Stomach (tissue), 9 donors: ENCODE data around the gene LIN7C. TPM values are rescaled to one million over a fixed set of nuclear protein-coding genes. Genes with fewer than 3 reads are reported as not detected.

Experiments used
- DNase-seq, 2 donors: peaks; one replicate each; pipeline versions ENCODE4 v3.0.0 to v3.0.0-alpha.2; 2013 to 2019
- H3K27ac ChIP-seq, 5 donors: fragments of 200-600 bp in 4 of 5; sonication (generic) in 4 of 5; one replicate each; pipeline ENCODE4 v1.5.1; 2013 to 2019; ENCODE audit warnings: mild to moderate bottlenecking in 1 of 5, moderate library complexity in 1 of 5
- H3K27me3 ChIP-seq, 3 donors: fragments of 200-600 bp; sonication (generic); one replicate each; pipeline ENCODE4 v1.5.1; 2017 to 2019; ENCODE audit warnings: mixed run types in 1 of 3
- H3K36me3 ChIP-seq, 4 donors: fragments of 200-600 bp; sonication (generic); 1 replicate in 3 of 4; 2 replicates in 1 of 4; pipeline ENCODE4 v1.5.1; 2016 to 2019
- H3K4me1 ChIP-seq, 4 donors: fragments of 200-600 bp; sonication (generic); one replicate each; pipeline ENCODE4 v1.5.1; 2016 to 2019
- H3K4me3 ChIP-seq, 4 donors: fragments of 200-600 bp; sonication (generic) in 3 of 4; one replicate each; pipeline ENCODE4 v1.5.1; 2016 to 2019; ENCODE audit warnings: mild to moderate bottlenecking in 1 of 4
- H3K9me3 ChIP-seq, 4 donors: fragments of 200-600 bp; sonication (generic); one replicate each; pipeline ENCODE4 v1.5.1; 2016 to 2019
- EP300 ChIP-seq: sonication (generic); formaldehyde crosslinking; IDR thresholded peaks from one replicate; pipeline ENCODE4 v1.6.1; 2017; ENCODE audit warnings: antibody characterized with exemption
- POLR2A ChIP-seq, 4 donors: fragments of 450-650 bp; IDR thresholded peaks; one replicate each; pipeline ENCODE4 v1.6.1; 2016; ENCODE audit warnings: antibody characterized with exemption in 4 of 4, control low read depth in 2 of 4, mild to moderate bottlenecking in 1 of 4, moderate library complexity in 1 of 4
- POLR2AphosphoS5 ChIP-seq, 3 donors: sonication (generic); formaldehyde crosslinking; IDR thresholded peaks; one replicate each; pipeline ENCODE4 v1.6.1; 2016; ENCODE audit warnings: antibody characterized with exemption in 3 of 3
- WGBS, 5 donors: extraction: QIAGEN DNeasy Blood & Tissue Kit in 3 of 5; methylation state at CpG; one replicate each; pipeline versions ENCODE4 v1.1.5 to v1.1.7; 2013 to 2018; 5-methylcytosine and 5-hydroxymethylcytosine counted together
- intact Hi-C: fragments of 100-400 bp; cut with DNase I; formaldehyde crosslinking; loops from one replicate; pipeline ENCODE4 v1.15.1; 2023; ENCODE audit warnings: low total_unique reads
- polyA plus RNA-seq, 3 donors: library from polyadenylated mRNA; stranded (reverse); fragments of 200-250 nt; gene quantifications; one replicate each; pipeline ENCODE4 v1.2.3, GENCODE V29; 2013
- small RNA-seq, 4 donors: library from RNA; depleted of rRNA; stranded (forward); fragments of <200 nt; gene quantifications; one replicate each; pipeline ENCODE3, GENCODE V24; 2016
- total RNA-seq, 5 donors: library from RNA; depleted of rRNA; stranded (reverse); fragments of >200 nt; gene quantifications; one replicate each; pipeline versions ENCODE4 v1.1.0 to v1.2.3, GENCODE V29; 2014 to 2016
- TF ChIP-seq, protein P1 (sequence below), 7 experiments: fragments of 450-650 bp in 4 of 7; fragments of 200-600 bp in 3 of 7; sonication (generic) in 3 of 7; IDR thresholded peaks; one replicate each; pipeline ENCODE4 v1.5.1; 2016 to 2019; ENCODE audit warnings: antibody characterized with exemption in 7 of 7, control low read depth in 2 of 7, mild to moderate bottlenecking in 1 of 7
- donor health status: healthy with polysubstance abuse.
- donor health status: Bipolar disorder and iron deficiency.
- donor health status: healthy.

LIN7C gene
- total and polyA plus RNA-seq, 8 donors, result 7.2 to 106 (median 17.5) TPM

GRCh38 chr11:27444801-27445215 is 61.8 kb downstream of the LIN7C start:
- Histone ChIP-seq H3K36me3 (no peaks in the 10 kb centered on the region), H3K27ac (no peak overlapping the region), H3K9me3 (no peaks in the 10 kb centered on the region), H3K4me1 (peaks cover 0 to 28% (median 15%) of the 10 kb centered on the region in 4 donors), H3K4me3 (no peak overlapping the region), H3K27me3 (no peaks in the 10 kb centered on the region)
- intact Hi-C loops, result no loop called here
- 58 to 74% (median 61%) methylated on average over 2 of the region's 2 CpGs for WGBS, 5 donors
- TF ChIP-seq POLR2A (IDR thresholded peaks at IDR 0.05), result no peak
- TF ChIP-seq, protein P1, sequence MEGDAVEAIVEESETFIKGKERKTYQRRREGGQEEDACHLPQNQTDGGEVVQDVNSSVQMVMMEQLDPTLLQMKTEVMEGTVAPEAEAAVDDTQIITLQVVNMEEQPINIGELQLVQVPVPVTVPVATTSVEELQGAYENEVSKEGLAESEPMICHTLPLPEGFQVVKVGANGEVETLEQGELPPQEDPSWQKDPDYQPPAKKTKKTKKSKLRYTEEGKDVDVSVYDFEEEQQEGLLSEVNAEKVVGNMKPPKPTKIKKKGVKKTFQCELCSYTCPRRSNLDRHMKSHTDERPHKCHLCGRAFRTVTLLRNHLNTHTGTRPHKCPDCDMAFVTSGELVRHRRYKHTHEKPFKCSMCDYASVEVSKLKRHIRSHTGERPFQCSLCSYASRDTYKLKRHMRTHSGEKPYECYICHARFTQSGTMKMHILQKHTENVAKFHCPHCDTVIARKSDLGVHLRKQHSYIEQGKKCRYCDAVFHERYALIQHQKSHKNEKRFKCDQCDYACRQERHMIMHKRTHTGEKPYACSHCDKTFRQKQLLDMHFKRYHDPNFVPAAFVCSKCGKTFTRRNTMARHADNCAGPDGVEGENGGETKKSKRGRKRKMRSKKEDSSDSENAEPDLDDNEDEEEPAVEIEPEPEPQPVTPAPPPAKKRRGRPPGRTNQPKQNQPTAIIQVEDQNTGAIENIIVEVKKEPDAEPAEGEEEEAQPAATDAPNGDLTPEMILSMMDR (IDR thresholded peaks at IDR 0.05), result no peak
- no peak for TF ChIP-seq EP300
- TF ChIP-seq POLR2AphosphoS5 (IDR thresholded peaks at IDR 0.05), result no peak
- DNase-seq, result no peak

Small RNA genes within 50 kb of the gene (small RNA-seq; reads per million reads assigned to genes)
- 0 reads per million in 4 donors for gene AC100771.1
- 0 reads per million in 4 donors for gene MIR8087
- 0 reads per million in 4 donors for gene RNA5SP339

Other genes with a start within 250 kb of the LIN7C start
- gene CCDC34, start 143.6 kb downstream of the LIN7C start, total RNA-seq, result 10 to 100 TPM in 1 of 5 donors, 1 to 10 TPM in 2, under 1 TPM in 1, not detected in 1; 0.89 to 65.8 (median 6.0) TPM
- gene CCDC34, start 143.6 kb downstream of the LIN7C start, polyA plus RNA-seq, result 10 to 100 TPM in 2 of 3 donors, 1 to 10 TPM in 1; 7.0 to 25.2 (median 11.7) TPM
- gene LGR4, start 34.0 kb downstream of the LIN7C start, total RNA-seq, result 100 to 1,000 TPM in 1 of 5 donors, 10 to 100 TPM in 4; 29.2 to 236 (median 57.9) TPM
- gene LGR4, start 34.0 kb downstream of the LIN7C start, polyA plus RNA-seq, result 1 to 10 TPM; 5.6 to 7.6 (median 6.6) TPM
- 1 to 10 TPM in 2 of 5 donors, under 1 TPM in 2, not detected in 1; under 0.01 to 1.7 (median 0.72) TPM for gene BDNF, start 193.7 kb upstream of the LIN7C start, total RNA-seq
- under 1 TPM; 0.33 to 0.92 (median 0.81) TPM for gene BDNF, start 193.7 kb upstream of the LIN7C start, polyA plus RNA-seq